ENCODE data around the gene LGALS3. TPM values are rescaled to one million over a fixed set of nuclear protein-coding genes. Genes with fewer than 3 reads are reported as not detected.

LGALS3 gene
- polyA plus RNA-seq, 3 donors from 2014 or later: 23.3 to 58.2 (median 40.5) TPM

DNA sequence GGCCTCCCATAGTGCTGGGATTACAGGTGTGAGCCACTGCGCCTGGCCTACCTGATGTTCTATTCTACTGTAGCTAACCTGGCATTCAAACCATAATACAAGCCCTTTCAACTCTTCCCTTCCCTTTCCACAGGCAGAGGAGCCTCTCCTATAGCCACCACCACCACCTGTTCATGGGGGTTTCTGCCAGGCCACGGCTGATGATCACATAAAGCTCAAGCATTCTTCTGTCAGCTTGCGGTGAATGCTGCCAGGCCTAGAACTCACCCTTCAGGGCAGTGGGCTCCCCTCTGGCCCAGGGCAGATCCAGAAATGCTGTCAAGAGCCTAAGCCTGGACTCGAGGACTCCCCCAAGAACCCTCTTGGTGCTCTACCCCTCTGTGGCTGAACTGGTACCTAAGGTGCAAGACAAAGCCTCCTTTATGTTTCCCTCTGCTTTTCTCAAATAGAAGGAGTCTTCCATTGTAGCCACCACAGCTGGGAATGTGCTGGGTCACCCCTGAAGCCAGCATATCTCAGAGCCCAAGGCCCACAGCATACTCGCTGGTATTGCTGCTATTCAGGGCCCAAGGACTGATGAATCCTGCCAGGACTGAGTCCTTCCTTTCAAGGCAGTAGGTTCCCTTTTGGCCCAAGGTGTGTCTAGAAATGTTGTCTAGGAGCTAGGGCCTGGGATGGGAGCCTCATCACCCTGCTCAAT lies 65.8 kb downstream of the LGALS3 start:
- Mint-ChIP-seq H3K27ac (no peak overlapping the region), H3K27me3 (ENCODE audit: low read depth in 3 of 3) (peaks cover 0 to 7% (median 2%) of the 10 kb centered on the region in 3 donors), H3K9me3 (no peaks in the 10 kb centered on the region), H3K4me1 (peaks cover 13 to 26% of the 10 kb centered on the region in 2 donors), H3K4me3 (no peak overlapping the region), H3K36me3 (no peaks in the 10 kb centered on the region)
- no peak for DNase-seq

Other genes starting within 250 kb of the LGALS3 start
- 10 to 100 TPM; 41.7 to 53.2 (median 52.0) TPM for gene GCH1, start 226.4 kb upstream of the LGALS3 start, polyA plus RNA-seq
- gene WDHD1, start 102.2 kb upstream of the LGALS3 start, polyA plus RNA-seq: 1 to 10 TPM in 2 of 3 donors, under 1 TPM in 1; 0.72 to 7.2 (median 6.6) TPM
- 1 to 10 TPM; 1.1 to 2.5 (median 1.3) TPM for gene SOCS4, start 102.0 kb upstream of the LGALS3 start, polyA plus RNA-seq
- 10 to 100 TPM; 50.0 to 85.0 (median 79.7) TPM for gene MAPK1IP1L, start 77.6 kb upstream of the LGALS3 start, polyA plus RNA-seq
- gene DLGAP5, start 62.3 kb downstream of the LGALS3 start, polyA plus RNA-seq: under 1 TPM in 2 of 3 donors, not detected in 1; 0.42 to 0.72 TPM
- 10 to 100 TPM; 25.0 to 38.2 (median 38.1) TPM for gene FBXO34, start 142.2 kb downstream of the LGALS3 start, polyA plus RNA-seq